CD4-positive, alpha-beta T cell treated with Interferon alpha-2 for 1 hour (primary cell): ENCODE data around the gene CHN2.

Experiments used
- DNase-seq, 2 donors: peaks; one replicate each; pipeline ENCODE4 v3.0.0-alpha.2; 2020 to 2022

The CHN2 gene

GRCh38 chr7:29413626-29414136, 219.1 kb downstream of the CHN2 start:
- no peak for DNase-seq

GRCh38 chr7:29414216-29414615, 219.6 kb downstream of the CHN2 start:
- DNase-seq: no peak

DNA sequence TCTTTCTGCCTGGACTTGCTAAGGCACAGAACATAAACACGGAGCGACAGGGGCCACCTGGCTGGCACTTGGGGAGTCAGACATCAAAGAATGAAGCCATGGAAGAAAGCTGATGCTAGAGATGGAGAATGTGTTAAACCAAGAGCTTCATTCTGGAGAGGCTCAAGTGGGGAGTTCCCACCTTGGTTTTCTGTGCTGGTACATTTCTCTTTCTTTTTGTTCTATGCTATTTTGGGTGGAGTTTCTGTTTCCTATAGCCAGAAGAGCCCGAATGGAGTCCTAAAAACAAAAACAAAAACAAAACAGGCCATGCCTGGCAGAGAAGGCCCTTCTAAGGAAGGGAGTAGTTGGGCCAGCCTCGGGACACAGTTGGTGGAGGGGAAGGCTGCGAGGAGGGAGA, 220.6 kb downstream of the CHN2 start:
- DNase-seq: no peak

DNA sequence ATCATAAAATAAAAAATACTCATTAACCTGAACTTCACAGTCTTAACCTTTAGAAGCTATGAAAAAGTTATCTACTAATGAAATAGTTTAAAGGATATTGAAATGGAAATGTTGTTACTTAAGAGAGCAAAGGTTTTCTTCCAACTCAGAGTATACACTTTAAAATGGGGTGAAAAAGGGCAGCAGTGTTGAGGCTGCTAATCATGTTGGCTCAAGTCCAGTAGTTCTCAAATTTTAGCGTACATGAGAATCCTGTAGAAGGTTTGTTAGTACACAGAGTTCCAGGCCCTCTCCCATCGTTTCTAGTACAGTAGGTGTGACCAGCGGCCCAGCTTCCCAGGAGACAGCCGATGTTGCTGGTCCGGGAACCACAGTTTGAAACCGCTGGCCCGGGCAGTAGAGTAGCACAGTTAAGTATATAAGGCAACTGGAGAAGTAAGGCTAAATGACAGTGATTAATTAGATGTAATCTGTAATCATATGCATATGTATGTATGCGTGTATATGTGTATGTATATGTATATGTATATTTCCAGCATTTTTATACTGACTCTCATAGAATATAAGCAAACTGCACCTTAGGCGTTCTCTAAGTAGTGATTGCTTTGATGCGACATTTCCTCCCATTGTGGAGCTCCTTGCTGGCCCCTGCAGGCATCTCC, 221.8 kb downstream of the CHN2 start:
- no peak for DNase-seq

DNA sequence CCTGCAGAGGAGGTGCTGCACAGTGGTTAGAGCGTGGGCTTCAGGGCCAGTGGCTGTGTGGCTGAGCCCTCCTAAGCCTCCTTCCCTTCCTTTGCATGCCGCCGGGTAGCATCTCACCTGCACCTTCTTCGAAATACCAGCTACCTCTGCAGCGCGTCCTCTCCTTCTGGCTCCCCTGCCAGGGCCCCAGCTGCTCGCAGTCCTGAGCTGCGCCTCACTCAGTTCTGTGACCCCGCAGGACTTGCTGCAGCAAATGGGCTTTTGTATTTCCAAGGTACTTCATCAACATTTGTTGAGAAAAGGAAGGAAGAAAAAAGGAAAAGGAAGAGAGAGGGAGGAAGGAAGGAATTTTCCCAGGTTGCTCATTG, 222.3 kb downstream of the CHN2 start:
- no peak for DNase-seq

DNA sequence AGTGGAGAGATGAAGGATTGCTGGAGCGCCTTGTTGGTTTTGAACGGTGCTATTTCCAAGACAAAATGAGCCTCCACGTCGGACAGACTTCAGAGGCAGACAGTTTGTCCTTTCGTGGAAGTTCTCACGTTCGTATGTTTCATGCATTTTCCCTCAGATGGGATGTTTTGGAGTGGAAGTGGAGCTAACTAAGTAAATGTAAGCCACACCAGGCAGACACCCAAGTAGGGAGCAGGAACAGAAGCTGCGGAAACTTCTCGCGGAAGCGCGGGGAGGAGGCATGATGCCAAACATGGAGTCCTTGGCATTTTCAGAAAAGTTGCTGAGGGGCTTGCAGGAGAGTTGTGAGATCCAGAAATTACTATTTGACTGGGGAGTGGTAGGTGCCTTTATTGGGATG, 223.5 kb downstream of the CHN2 start:
- DNase-seq: no peak

DNA sequence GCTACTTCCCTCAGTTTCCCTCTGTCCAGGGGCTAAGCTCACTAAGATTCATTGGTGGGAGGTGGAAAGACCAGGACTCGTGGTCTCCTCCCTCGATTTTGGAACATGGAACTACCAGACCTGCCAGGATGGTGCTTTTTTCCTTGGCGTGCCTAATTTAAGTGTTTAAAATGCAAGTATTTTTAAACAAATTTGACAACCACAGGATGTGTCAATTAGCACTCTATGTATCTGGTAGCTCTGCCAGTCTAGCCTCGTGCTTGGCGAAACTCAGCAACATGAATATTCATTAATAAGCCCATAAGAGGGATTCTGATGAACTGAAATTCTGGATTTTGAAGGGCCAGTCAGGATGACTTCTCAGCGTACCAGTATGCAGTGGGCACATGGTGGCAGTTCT, 224.1 kb downstream of the CHN2 start:
- DNase-seq: no peak

DNA sequence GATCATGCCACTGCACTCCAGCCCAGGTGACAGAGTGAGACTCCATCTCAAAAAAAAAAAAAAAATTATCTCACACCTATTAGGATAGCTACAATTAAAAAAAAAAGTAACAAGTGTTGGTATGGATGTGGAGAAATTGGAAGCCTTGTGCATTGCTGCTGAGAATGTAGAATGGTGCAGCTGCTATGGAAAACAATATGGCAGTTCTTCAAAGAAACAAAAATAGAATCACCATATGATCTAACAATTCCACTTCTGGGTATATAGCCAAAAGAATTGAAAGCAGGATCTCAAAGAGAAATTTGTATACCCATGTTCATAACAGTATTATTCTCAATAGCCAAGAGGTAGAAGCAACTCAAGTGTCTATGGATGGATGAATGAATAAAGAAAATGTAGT, 225.4 kb downstream of the CHN2 start:
- no peak for DNase-seq

DNA sequence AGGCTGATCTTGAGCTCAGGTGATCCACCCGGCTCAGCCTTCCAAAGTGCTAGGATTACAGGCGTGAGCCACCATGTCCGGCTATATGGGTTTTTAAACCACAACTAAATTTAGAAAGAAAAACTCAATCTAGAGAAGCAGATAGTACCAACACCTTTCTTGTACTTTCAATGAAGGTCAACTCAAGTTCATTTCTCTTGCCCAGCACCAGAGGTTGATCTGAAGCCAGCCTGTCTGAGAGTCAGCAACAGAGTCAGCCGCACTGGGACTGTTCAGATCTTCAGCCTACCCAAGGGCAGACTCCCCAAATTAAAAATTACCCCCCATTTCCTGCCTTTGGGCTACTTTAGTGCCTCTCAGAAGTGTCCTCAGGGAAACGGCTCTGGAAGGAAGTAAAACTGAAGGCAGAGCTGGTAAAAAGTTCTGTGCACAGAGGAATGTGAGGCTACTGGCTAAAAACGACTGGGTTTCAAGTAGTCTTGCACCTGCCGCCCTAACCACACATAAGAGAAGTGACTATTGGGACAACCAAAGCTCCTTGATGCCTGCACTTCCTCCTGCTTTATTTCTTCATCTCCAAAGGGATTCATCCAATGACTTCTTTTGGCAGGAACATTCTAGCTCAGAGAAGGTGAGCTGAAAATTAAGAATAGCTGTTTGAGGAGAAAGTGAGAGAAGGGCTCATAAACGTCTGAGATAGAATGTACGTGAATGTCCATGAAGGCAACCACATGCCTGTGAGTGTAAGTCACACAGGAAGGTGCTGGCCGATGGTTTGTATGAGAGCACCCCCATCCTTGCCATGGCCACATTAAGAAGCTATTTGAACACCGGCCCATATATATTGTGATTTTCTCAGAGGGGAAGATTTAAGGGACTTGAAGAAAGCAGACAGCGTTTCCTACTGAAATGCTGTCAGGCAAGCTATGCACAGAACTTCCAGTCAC, 226.7 kb downstream of the CHN2 start:
- no peak for DNase-seq

- no peak for DNase-seq
Observed at GRCh38 chr7:29422829-29423228, 228.3 kb downstream of the CHN2 start.

GRCh38 chr7:29424295-29424983, 229.9 kb downstream of the CHN2 start:
- no peak for DNase-seq

DNA sequence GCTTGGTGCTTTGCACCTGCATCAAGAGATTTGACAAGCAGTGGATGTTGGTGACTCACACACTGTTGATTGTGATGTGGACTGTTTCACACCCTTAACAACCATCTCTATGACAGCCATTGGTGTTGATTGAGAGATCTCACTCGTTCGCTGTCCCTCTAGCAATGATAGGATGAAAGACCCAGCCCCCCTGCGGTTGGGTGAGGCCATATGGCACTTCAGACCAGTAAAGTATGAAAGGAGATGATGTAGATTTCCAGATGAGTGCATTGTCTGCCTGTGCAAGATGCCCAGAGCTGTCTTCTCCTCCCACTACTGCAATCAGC, 230.4 kb downstream of the CHN2 start:
- DNase-seq: no peak

- DNase-seq: no peak
Observed at GRCh38 chr7:29426587-29426986, 232.0 kb downstream of the CHN2 start.

- no peak for DNase-seq
Observed at GRCh38 chr7:29429401-29429800, 234.8 kb downstream of the CHN2 start.

DNA sequence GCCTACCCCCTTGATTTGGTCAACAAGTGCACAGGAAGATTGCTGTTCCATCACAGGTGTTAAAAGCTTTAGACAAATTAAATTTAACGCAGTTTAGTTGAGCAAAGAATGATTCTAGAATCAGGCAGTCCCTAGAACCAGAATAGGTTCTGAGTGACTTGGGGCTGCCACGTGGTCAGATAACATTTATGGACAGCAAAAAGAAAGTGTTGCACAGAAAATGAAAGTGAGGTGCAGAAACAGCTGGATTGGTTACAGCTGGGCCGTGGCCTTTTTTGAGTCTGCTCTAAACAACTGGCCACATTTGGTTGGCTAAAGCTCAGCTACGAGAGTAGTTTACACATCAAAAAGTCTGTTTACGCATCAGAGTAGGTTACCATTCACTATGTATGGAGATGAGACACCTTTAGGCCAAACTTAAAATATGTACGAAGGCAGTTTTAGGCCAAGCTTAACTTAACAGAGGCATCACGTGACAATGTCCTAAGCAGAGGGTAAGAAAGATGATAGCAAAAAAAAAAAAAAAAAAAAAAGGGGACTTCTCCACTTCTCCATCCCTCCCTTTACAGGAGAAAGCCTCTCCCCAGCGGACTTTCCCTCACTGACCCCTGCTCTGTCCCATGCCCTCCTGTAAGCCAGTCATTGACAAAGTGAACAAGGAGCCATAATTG, 235.8 kb downstream of the CHN2 start:
- DNase-seq: no peak

- DNase-seq: no peak
Observed at GRCh38 chr7:29431686-29432085, 237.1 kb downstream of the CHN2 start.

DNA sequence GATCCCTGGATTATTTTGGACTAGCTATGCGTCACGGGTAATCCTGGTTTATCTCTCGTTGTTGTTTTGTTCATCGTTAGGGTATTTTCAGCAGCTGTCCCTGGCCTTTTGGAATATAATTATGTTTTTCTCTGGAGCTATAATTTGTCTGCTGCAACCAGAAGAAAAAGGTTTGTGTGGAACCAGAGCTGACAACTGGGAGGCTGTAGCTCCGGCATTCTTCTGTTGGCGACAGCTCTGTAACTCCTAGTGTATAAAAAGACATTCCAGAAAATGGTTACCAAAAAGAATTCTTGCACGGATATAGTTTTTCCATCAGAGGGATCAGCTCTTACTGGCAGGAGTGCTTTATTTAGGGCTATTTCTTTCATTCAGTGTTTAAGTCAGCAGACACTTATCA, 238.1 kb downstream of the CHN2 start:
- DNase-seq: no peak

DNA sequence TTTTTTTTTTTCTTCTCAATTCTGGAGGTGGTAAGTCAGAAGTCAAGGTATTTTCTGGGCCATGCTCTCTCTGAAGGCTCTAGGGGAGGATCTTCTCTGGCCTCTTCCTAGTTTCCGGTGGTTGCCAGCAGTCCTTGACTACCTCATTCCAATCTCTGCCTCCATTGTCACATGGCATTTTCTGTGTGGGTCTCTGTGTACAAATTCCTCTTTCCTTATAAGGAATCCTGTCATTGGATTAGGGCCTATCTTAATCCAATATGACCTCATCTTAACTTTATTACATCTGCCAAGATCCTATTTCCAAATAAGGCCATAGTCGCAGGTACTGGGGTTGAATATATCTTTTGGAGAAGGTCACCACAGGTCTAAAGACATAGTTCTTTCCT, 239.8 kb downstream of the CHN2 start:
- DNase-seq: no peak

DNA sequence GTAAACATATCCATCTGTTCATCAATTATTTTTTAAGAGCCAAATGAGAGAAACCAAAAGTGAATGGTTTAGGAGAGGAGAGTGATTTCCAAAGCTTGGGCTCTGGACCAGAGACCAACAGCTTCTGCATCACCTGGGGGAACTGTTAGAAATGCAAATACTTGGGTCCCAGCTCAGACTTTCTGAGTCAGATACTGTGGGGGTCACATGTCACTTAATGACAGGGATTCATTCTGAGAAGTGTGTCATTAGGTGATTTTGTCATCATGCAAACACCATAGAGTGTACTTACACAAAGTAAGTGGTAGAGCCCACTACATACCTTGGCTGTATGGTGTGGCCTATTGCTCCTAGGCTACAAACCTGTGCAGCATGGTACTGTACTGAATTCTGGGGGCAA, 240.6 kb downstream of the CHN2 start:
- DNase-seq: no peak

GRCh38 chr7:29435902-29436301, 241.3 kb downstream of the CHN2 start:
- no peak for DNase-seq

DNA sequence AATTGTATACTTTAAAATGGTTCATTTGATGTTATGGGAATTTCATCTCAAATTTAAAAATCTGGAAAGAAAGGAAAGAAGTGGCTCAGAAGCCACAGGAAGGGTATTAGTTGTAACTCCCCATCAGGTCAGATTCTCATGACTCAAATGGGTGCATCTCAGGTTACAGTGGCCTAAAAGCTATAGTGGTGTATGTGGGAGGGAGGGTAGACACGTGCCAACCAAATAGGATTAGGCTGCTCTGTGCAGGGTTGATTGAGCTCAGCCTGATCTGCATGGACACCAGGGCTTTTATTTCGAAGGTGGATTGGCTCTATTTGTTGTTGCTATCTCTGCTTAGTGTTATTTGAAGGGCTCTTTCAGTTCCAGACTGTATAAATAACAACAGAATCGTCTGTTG, 247.6 kb downstream of the CHN2 start:
- DNase-seq: no peak

GRCh38 chr7:29443552-29443951, 249.0 kb downstream of the CHN2 start:
- no peak for DNase-seq

GRCh38 chr7:29444267-29444666, 249.7 kb downstream of the CHN2 start:
- no peak for DNase-seq
